Activated B cell treated with CpG ODN at 0.5 μM for 24 hours (primary cell): Measurements from ENCODE around the gene DYRK1B. TPM values are rescaled to one million over a fixed set of nuclear protein-coding genes. Genes with fewer than 3 reads are reported as not detected.
A peak's percentile ranks its signal among the peaks of the same experiment; 100 is the strongest.

ENCODE experiments used
- ATAC-seq: fragments of 200-7000 bp; cut with Tn5 transposase; one replicate; pipeline ENCODE4 v1.10.0; 2021; ENCODE audit warnings: low read depth, mild to moderate bottlenecking, moderate library complexity
- CTCF ChIA-PET: fragments of 350-600 bp; sonication (Branson Sonifier 250); formaldehyde crosslinking; loops from one replicate; lab custom pipeline; 2021; ENCODE audit warnings: antibody characterized with exemption; lab: Charles Lee
- POLR2A ChIA-PET: fragments of 350-600 bp; sonication (Branson Sonifier 250); formaldehyde crosslinking; loops from one replicate; lab custom pipeline; 2021; ENCODE audit warnings: antibody characterized with exemption; lab: Charles Lee
- DNase-seq: peaks from one replicate; pipeline ENCODE4 v3.0.0; 2022
- H3K27ac Mint-ChIP-seq: one replicate; pipeline ENCODE4 v1.8.0; 2020; ENCODE audit warnings: mixed read lengths
- H3K27me3 Mint-ChIP-seq: one replicate; pipeline ENCODE4 v1.8.0; 2021; ENCODE audit warnings: mixed read lengths
- H3K36me3 Mint-ChIP-seq: one replicate; pipeline ENCODE4 v1.8.0; 2021; ENCODE audit warnings: low read depth, mixed read lengths
- H3K4me1 Mint-ChIP-seq: one replicate; pipeline ENCODE4 v1.8.0; 2021; ENCODE audit warnings: mixed read lengths
- H3K4me3 Mint-ChIP-seq: one replicate; pipeline ENCODE4 v1.8.0; 2020; ENCODE audit warnings: mild to moderate bottlenecking, mixed read lengths
- H3K9me3 Mint-ChIP-seq: one replicate; pipeline ENCODE4 v1.8.0; 2020; ENCODE audit warnings: mixed read lengths
- CTCF ChIP-seq: fragments of 200-600 bp; IDR thresholded peaks from one replicate; pipeline ENCODE4 v1.8.0; 2022; ENCODE audit warnings: antibody characterized with exemption, mild to moderate bottlenecking
- intact Hi-C: fragments of 100-400 bp; cut with micrococcal nuclease; formaldehyde crosslinking; loops from one replicate; pipeline ENCODE4 v1.15.1; 2024
- total RNA-seq: library from RNA; stranded (reverse); gene quantifications from 2 replicates; pipeline ENCODE4 v1.2.3, GENCODE V29; 2022

Gene DYRK1B
- total RNA-seq, 1 donor from 2014 or later: 17.2 TPM

GRCh38 chr19:39845172-39845571, 11.2 kb upstream of the DYRK1B start:
- Mint-ChIP-seq H3K4me1 (peaks cover 45% of the 10 kb centered on the region), H3K36me3 (peaks cover 14% of the 10 kb centered on the region), H3K27ac (peak overlapping the region; percentile 93), H3K9me3 (no peaks in the 10 kb centered on the region), H3K27me3 (no peaks in the 10 kb centered on the region), H3K4me3 (peak overlapping the region; percentile 93)
- no peak for TF ChIP-seq CTCF
- ChIA-PET CTCF (interaction anchor here (1.0 to 5.5 kb wide), 8 partner anchors 10 to 374 kb away, joined by 3 to 90 read pairs (median 4); partner anchors contain the start of genes DYRK1B and PSMC4), POLR2A (interaction anchor here (0.6 to 4.2 kb wide), 7 partner anchors 11 to 410 kb away, joined by 3 to 63 read pairs (median 5); partner anchors contain the start of genes DYRK1B, PSMC4 and RPS16)
- intact Hi-C loops: loop anchor here (2.0 kb wide), 1 partner anchor 80 kb away; no protein-coding TSS in a partner anchor
- no peak for DNase-seq
- ATAC-seq: no peak

- H3K27me3 Mint-ChIP-seq: no peaks in the 10 kb centered on the region
- CTCF ChIA-PET: interaction anchor here (0.8 to 5.5 kb wide), 14 partner anchors 9 to 375 kb away, joined by 3 to 90 read pairs (median 3); partner anchors contain the start of genes DYRK1B and PSMC4
- POLR2A ChIA-PET: interaction anchor here (0.6 to 4.2 kb wide), 5 partner anchors 10 to 292 kb away, joined by 3 to 63 read pairs (median 3); partner anchors contain the start of gene DYRK1B
- peaks cover 45% of the 10 kb centered on the region for H3K4me1 Mint-ChIP-seq
- peaks cover 24% of the 10 kb centered on the region for H3K36me3 Mint-ChIP-seq
- peak; percentile 63 for TF ChIP-seq CTCF
- ATAC-seq (no peak), DNase-seq (no peak)
- H3K27ac Mint-ChIP-seq: peak overlapping the region; percentile 93
- intact Hi-C loops: loop anchor here (1.0 to 5.0 kb wide), 5 partner anchors 51 to 1418 kb away; partner anchors contain the start of gene HNRNPUL1
- H3K9me3 Mint-ChIP-seq: no peaks in the 10 kb centered on the region
- peak overlapping the region; percentile 93 for H3K4me3 Mint-ChIP-seq
Measured at GRCh38 chr19:39843919-39844793, 10.2 kb upstream of the DYRK1B start.

- Mint-ChIP-seq H3K4me3 (no peak overlapping the region), H3K9me3 (no peaks in the 10 kb centered on the region), H3K27me3 (no peaks in the 10 kb centered on the region), H3K4me1 (peaks cover 45% of the 10 kb centered on the region), H3K27ac (no peak overlapping the region), H3K36me3 (peaks cover 37% of the 10 kb centered on the region)
- TF ChIP-seq CTCF: no peak
- ChIA-PET POLR2A (interaction anchor here (1.8 kb wide), 1 partner anchor 9 kb away, joined by 4 read pairs; the partner anchor contains the start of gene DYRK1B), CTCF (interaction anchor here (1.0 to 5.5 kb wide), 9 partner anchors 9 to 291 kb away, joined by 3 to 90 read pairs (median 5); partner anchors contain the start of genes DYRK1B and PSMC4)
- ATAC-seq (no peak), DNase-seq (no peak)
- intact Hi-C loops: loop anchor here (5.0 kb wide), 2 partner anchors 171 to 1419 kb away; partner anchors contain the start of gene HNRNPUL1
Measured at GRCh38 chr19:39842693-39843435, 8.9 kb upstream of the DYRK1B start.

GRCh38 chr19:39841041-39841440, 7.1 kb upstream of the DYRK1B start:
- ATAC-seq (no peak), DNase-seq (no peak)
- POLR2A ChIA-PET: no interaction called here
- Mint-ChIP-seq H3K27me3 (no peaks in the 10 kb centered on the region), H3K9me3 (no peaks in the 10 kb centered on the region), H3K36me3 (peaks cover 53% of the 10 kb centered on the region), H3K27ac (no peak overlapping the region), H3K4me1 (peaks cover 37% of the 10 kb centered on the region), H3K4me3 (no peak overlapping the region)
- CTCF ChIA-PET: no interaction called here
- intact Hi-C loops: loop anchor here (5.0 kb wide), 2 partner anchors 169 to 1421 kb away; partner anchors contain the start of gene HNRNPUL1
- TF ChIP-seq CTCF: no peak
